T-helper 2 cell treated with Interferon-gamma antibody and Interleukin-4, amounts not matched to agents 5 μg/mL and 100 μg/mL, for 36 hours (primary cell): ENCODE data around the gene AGAP1.

Experiments used
- DNase-seq: peaks from one replicate; pipeline ENCODE4 v3.0.0; 2021; ENCODE audit warnings: low spot score
- H3K27ac Mint-ChIP-seq: one replicate; pipeline ENCODE4 v1.8.0; 2021; ENCODE audit warnings: mild to moderate bottlenecking, mixed read lengths
- H3K27me3 Mint-ChIP-seq: one replicate; pipeline ENCODE4 v1.8.0; 2021; ENCODE audit warnings: low read depth, mixed read lengths
- H3K36me3 Mint-ChIP-seq: one replicate; pipeline ENCODE4 v1.8.0; 2021; ENCODE audit warnings: low read depth, mixed read lengths
- H3K4me1 Mint-ChIP-seq: one replicate; pipeline ENCODE4 v1.8.0; 2021; ENCODE audit warnings: low read depth, mixed read lengths
- H3K4me3 Mint-ChIP-seq: one replicate; pipeline ENCODE4 v1.8.0; 2022; ENCODE audit warnings: mild to moderate bottlenecking, moderate library complexity, mixed read lengths
- H3K9me3 Mint-ChIP-seq: one replicate; pipeline ENCODE4 v1.8.0; 2021; ENCODE audit warnings: mixed read lengths

Gene AGAP1

GRCh38 chr2:235507928-235508327 lies 14.1 kb downstream of the AGAP1 start:
- Mint-ChIP-seq H3K27ac (no peak overlapping the region), H3K4me1 (no peaks in the 10 kb centered on the region), H3K9me3 (no peaks in the 10 kb centered on the region), H3K27me3 (peaks cover 24% of the 10 kb centered on the region), H3K36me3 (no peaks in the 10 kb centered on the region), H3K4me3 (no peak overlapping the region)
- no peak for DNase-seq

- no peaks in the 10 kb centered on the region for H3K4me1 Mint-ChIP-seq
These were observed 14.7 kb downstream of the AGAP1 start for GRCh38 chr2:235508371-235509160.

GRCh38 chr2:235510318-235510717 lies 16.5 kb downstream of the AGAP1 start:
- no peak for DNase-seq
- no peaks in the 10 kb centered on the region for H3K4me1 Mint-ChIP-seq
- peaks cover 6% of the 10 kb centered on the region for H3K27me3 Mint-ChIP-seq
- H3K36me3 Mint-ChIP-seq = no peaks in the 10 kb centered on the region
- H3K27ac Mint-ChIP-seq = no peak overlapping the region
- H3K9me3 Mint-ChIP-seq = no peaks in the 10 kb centered on the region
- H3K4me3 Mint-ChIP-seq = no peak overlapping the region

More at GRCh38 chr2:235508371-235509160, 14.7 kb downstream of the AGAP1 start:
- DNase-seq = no peak
- Mint-ChIP-seq H3K27ac (no peak overlapping the region), H3K27me3 (peaks cover 20% of the 10 kb centered on the region), H3K9me3 (no peaks in the 10 kb centered on the region), H3K36me3 (no peaks in the 10 kb centered on the region), H3K4me3 (no peak overlapping the region)

GRCh38 chr2:235511187-235511661 lies 17.4 kb downstream of the AGAP1 start:
- no peaks in the 10 kb centered on the region for H3K9me3 Mint-ChIP-seq
- peaks cover 3% of the 10 kb centered on the region for H3K27me3 Mint-ChIP-seq
- H3K4me3 Mint-ChIP-seq = no peak overlapping the region
- no peaks in the 10 kb centered on the region for H3K4me1 Mint-ChIP-seq
- no peaks in the 10 kb centered on the region for H3K36me3 Mint-ChIP-seq
- no peak overlapping the region for H3K27ac Mint-ChIP-seq
- DNase-seq = no peak

- no peak overlapping the region for H3K4me3 Mint-ChIP-seq
- H3K27ac Mint-ChIP-seq = no peak overlapping the region
- no peak for DNase-seq
- H3K27me3 Mint-ChIP-seq = peaks cover 3% of the 10 kb centered on the region
- no peaks in the 10 kb centered on the region for H3K9me3 Mint-ChIP-seq
- no peaks in the 10 kb centered on the region for H3K4me1 Mint-ChIP-seq
- H3K36me3 Mint-ChIP-seq = no peaks in the 10 kb centered on the region
These were observed 18.2 kb downstream of the AGAP1 start for GRCh38 chr2:235511751-235512698.

- H3K4me3 Mint-ChIP-seq = no peak overlapping the region
- H3K36me3 Mint-ChIP-seq = no peaks in the 10 kb centered on the region
- peaks cover 3% of the 10 kb centered on the region for H3K27me3 Mint-ChIP-seq
- H3K4me1 Mint-ChIP-seq = no peaks in the 10 kb centered on the region
- H3K27ac Mint-ChIP-seq = no peak overlapping the region
- no peaks in the 10 kb centered on the region for H3K9me3 Mint-ChIP-seq
- DNase-seq = no peak
These were observed 18.8 kb downstream of the AGAP1 start for GRCh38 chr2:235512699-235513053.

- DNase-seq = no peak
These were observed 20.3 kb downstream of the AGAP1 start for GRCh38 chr2:235513984-235514626.

GRCh38 chr2:235514627-235515363 lies 21.0 kb downstream of the AGAP1 start:
- no peaks in the 10 kb centered on the region for H3K36me3 Mint-ChIP-seq
- no peak overlapping the region for H3K4me3 Mint-ChIP-seq
- no peak for DNase-seq
- no peaks in the 10 kb centered on the region for H3K9me3 Mint-ChIP-seq
- peaks cover 3% of the 10 kb centered on the region for H3K27me3 Mint-ChIP-seq
- H3K27ac Mint-ChIP-seq = no peak overlapping the region
- no peaks in the 10 kb centered on the region for H3K4me1 Mint-ChIP-seq

More at GRCh38 chr2:235513984-235514626, 20.3 kb downstream of the AGAP1 start:
- no peak overlapping the region for H3K4me3 Mint-ChIP-seq
- H3K27ac Mint-ChIP-seq = no peak overlapping the region
- H3K36me3 Mint-ChIP-seq = no peaks in the 10 kb centered on the region
- H3K9me3 Mint-ChIP-seq = no peaks in the 10 kb centered on the region
- H3K4me1 Mint-ChIP-seq = no peaks in the 10 kb centered on the region
- peaks cover 3% of the 10 kb centered on the region for H3K27me3 Mint-ChIP-seq

GRCh38 chr2:235515364-235515742 lies 21.5 kb downstream of the AGAP1 start:
- no peak overlapping the region for H3K27ac Mint-ChIP-seq
- no peaks in the 10 kb centered on the region for H3K9me3 Mint-ChIP-seq
- no peaks in the 10 kb centered on the region for H3K4me1 Mint-ChIP-seq
- no peak for DNase-seq
- H3K27me3 Mint-ChIP-seq = peaks cover 2% of the 10 kb centered on the region
- H3K36me3 Mint-ChIP-seq = no peaks in the 10 kb centered on the region
- no peak overlapping the region for H3K4me3 Mint-ChIP-seq

GRCh38 chr2:235515821-235516220 lies 22.0 kb downstream of the AGAP1 start:
- Mint-ChIP-seq H3K9me3 (no peaks in the 10 kb centered on the region), H3K4me3 (no peak overlapping the region), H3K36me3 (no peaks in the 10 kb centered on the region), H3K27ac (no peak overlapping the region), H3K27me3 (no peaks in the 10 kb centered on the region), H3K4me1 (no peaks in the 10 kb centered on the region)
- no peak for DNase-seq

GRCh38 chr2:235516257-235516656 lies 22.4 kb downstream of the AGAP1 start:
- no peaks in the 10 kb centered on the region for H3K9me3 Mint-ChIP-seq
- no peak for DNase-seq
- H3K4me1 Mint-ChIP-seq = no peaks in the 10 kb centered on the region
- H3K4me3 Mint-ChIP-seq = no peak overlapping the region
- no peaks in the 10 kb centered on the region for H3K27me3 Mint-ChIP-seq
- no peaks in the 10 kb centered on the region for H3K36me3 Mint-ChIP-seq
- H3K27ac Mint-ChIP-seq = no peak overlapping the region

- Mint-ChIP-seq H3K4me1 (no peaks in the 10 kb centered on the region), H3K27me3 (no peaks in the 10 kb centered on the region), H3K4me3 (no peak overlapping the region), H3K36me3 (no peaks in the 10 kb centered on the region), H3K9me3 (no peaks in the 10 kb centered on the region), H3K27ac (no peak overlapping the region)
- no peak for DNase-seq
These were observed 24.7 kb downstream of the AGAP1 start for GRCh38 chr2:235518322-235519090.

- Mint-ChIP-seq H3K27me3 (no peaks in the 10 kb centered on the region), H3K4me1 (no peaks in the 10 kb centered on the region), H3K36me3 (no peaks in the 10 kb centered on the region), H3K27ac (no peak overlapping the region), H3K9me3 (no peaks in the 10 kb centered on the region), H3K4me3 (no peak overlapping the region)
- no peak for DNase-seq
These were observed 26.9 kb downstream of the AGAP1 start for GRCh38 chr2:235520787-235521186.
